H1 (cell line): Measurements from ENCODE around the gene CLBA1. TPM values are rescaled to one million over a fixed set of nuclear protein-coding genes. Genes with fewer than 3 reads are reported as not detected.

Experiments
- CTCF ChIA-PET: fragments of 300-600 bp; sonication (Branson Sonifier 250); formaldehyde crosslinking; loops from one replicate; lab custom pipeline; 2021; ENCODE audit not compliant: partially characterized antibody; lab: Charles Lee
- POLR2A ChIA-PET: fragments of 300-600 bp; sonication (Branson Sonifier 250); formaldehyde crosslinking; loops from one replicate; lab custom pipeline; 2021; ENCODE audit warnings: inconsistent platforms; ENCODE audit not compliant: partially characterized antibody; lab: Charles Lee
- DNase-seq, 2 experiments: peaks; one replicate each; pipeline versions ENCODE4 v3.0.0 to v3.0.0-alpha.2; 2010 to 2022; ENCODE audit warnings: low spot score in 2 of 2, low read depth in 1 of 2, mixed read lengths in 1 of 2
- FAIRE-seq: peaks from 2 replicates; lab custom pipeline; 2011; peaks lifted over from hg19 to GRCh38; lab: Jason Lieb, UNC
- H2AFZ ChIP-seq: 2 replicates; pipeline ENCODE4 v1.8.1; 2012; ENCODE audit warnings: low read length, inconsistent platforms
- H2AK5ac ChIP-seq: 2 replicates; pipeline ENCODE4 v1.6.1; 2013; ENCODE audit warnings: low read depth, low read length
- H2BK120ac ChIP-seq: replicated peaks from 2 replicates; pipeline ENCODE3; 2013; ENCODE audit warnings: low read depth, low read length, inconsistent platforms
- H2BK12ac ChIP-seq: 2 replicates; pipeline ENCODE4 v1.6.1; 2013; ENCODE audit warnings: low read depth, low read length
- H2BK15ac ChIP-seq: 2 replicates; pipeline ENCODE4 v1.6.1; 2013; ENCODE audit warnings: low read length
- H2BK20ac ChIP-seq: 2 replicates; pipeline ENCODE4 v1.6.1; 2013; ENCODE audit warnings: low read length
- H2BK5ac ChIP-seq: 2 replicates; pipeline ENCODE4 v1.6.1; 2013; ENCODE audit warnings: low read depth, low read length
- H3K14ac ChIP-seq: 2 replicates; pipeline ENCODE4 v1.6.1; 2013; ENCODE audit warnings: inconsistent platforms; ENCODE audit not compliant: insufficient read length
- H3K18ac ChIP-seq: 2 replicates; pipeline ENCODE4 v1.6.1; 2013; ENCODE audit warnings: low read length; ENCODE audit errors: extremely low read depth
- H3K23ac ChIP-seq: 2 replicates; pipeline ENCODE4 v1.6.1; 2013; ENCODE audit warnings: inconsistent platforms; ENCODE audit not compliant: insufficient read length
- H3K23me2 ChIP-seq: 2 replicates; pipeline ENCODE4 v1.6.1; 2013; ENCODE audit warnings: low read depth, low read length
- H3K27ac ChIP-seq: 2 replicates; pipeline ENCODE4 v1.6.1; 2011; ENCODE audit warnings: low read depth, low read length, inconsistent platforms
- H3K27me3 ChIP-seq, 4 experiments: replicated peaks in 1 of 4; 1 replicate in 1 of 4; 2 replicates in 3 of 4; pipeline versions ENCODE4 v1.6.1 to v1.8.1; 2011 to 2013; ENCODE audit warnings: low read length in 3 of 4, mild to moderate bottlenecking in 3 of 4, inconsistent platforms in 2 of 4, mixed read lengths in 2 of 4, moderate library complexity in 1 of 4; ENCODE audit not compliant: control insufficient read depth in 3 of 4, insufficient read depth in 3 of 4; ENCODE audit errors: extremely low read depth in 1 of 4
- H3K36me3 ChIP-seq, 4 experiments: 2 replicates each; pipeline versions ENCODE4 v1.6.1 to v1.8.1; 2011 to 2013; ENCODE audit warnings: mild to moderate bottlenecking in 4 of 4, low read length in 3 of 4, moderate library complexity in 2 of 4, control low read depth in 1 of 4, inconsistent platforms in 1 of 4; ENCODE audit not compliant: insufficient read depth in 4 of 4, control insufficient read depth in 2 of 4
- H3K4ac ChIP-seq: replicated peaks from 2 replicates; pipeline ENCODE3; 2013; ENCODE audit warnings: low read length, low read depth, mixed read lengths, inconsistent platforms; ENCODE audit not compliant: insufficient read length
- H3K4me1 ChIP-seq, 4 experiments: replicated peaks in 1 of 4; 1 replicate in 1 of 4; 2 replicates in 3 of 4; pipeline versions ENCODE4 v1.6.1 to v1.8.1; 2011 to 2013; ENCODE audit warnings: low read length in 3 of 4, inconsistent platforms in 2 of 4, mixed read lengths in 1 of 4; ENCODE audit not compliant: insufficient read depth in 4 of 4, control insufficient read depth in 3 of 4
- H3K4me2 ChIP-seq, 2 experiments: 2 replicates each; pipeline versions ENCODE4 v1.6.1 to v1.8.1; 2011 to 2013; ENCODE audit warnings: low read depth in 2 of 2, low read length in 2 of 2, control low read depth in 1 of 2, inconsistent platforms in 1 of 2, mild to moderate bottlenecking in 1 of 2; ENCODE audit not compliant: insufficient read depth in 1 of 2
- H3K4me3 ChIP-seq, 4 experiments: fragments of 200-600, 300-600 bp in 1 of 4; sonication (generic), shearing (Covaris generic), sonication (Bioruptor Twin) in 1 of 4; 2 replicates each; pipeline versions ENCODE4 v1.5.1 to v1.8.1; 2011 to 2016; ENCODE audit warnings: low read length in 4 of 4, low read depth in 3 of 4, control low read depth in 2 of 4, inconsistent platforms in 2 of 4, mild to moderate bottlenecking in 2 of 4, mixed read lengths in 1 of 4, moderate library complexity in 1 of 4; ENCODE audit not compliant: insufficient read depth in 2 of 4; ENCODE audit errors: extremely low read depth in 1 of 4
- H3K56ac ChIP-seq: replicated peaks from 2 replicates; pipeline ENCODE3; 2013; ENCODE audit warnings: low read depth, mild to moderate bottlenecking, mixed read lengths, low read length, inconsistent platforms; ENCODE audit not compliant: insufficient read length
- H3K79me1 ChIP-seq: 2 replicates; pipeline ENCODE4 v1.6.1; 2013; ENCODE audit warnings: low read depth, low read length, control low read depth
- H3K79me2 ChIP-seq, 2 experiments: 2 replicates each; pipeline versions ENCODE4 v1.6.1 to v1.8.1; 2012 to 2013; ENCODE audit warnings: low read length in 2 of 2, mild to moderate bottlenecking in 2 of 2, inconsistent platforms in 1 of 2; ENCODE audit not compliant: insufficient read depth in 2 of 2, control insufficient read depth in 1 of 2
- H3K9ac ChIP-seq, 4 experiments: replicated peaks in 1 of 4; 1 replicate in 1 of 4; 2 replicates in 3 of 4; pipeline versions ENCODE4 v1.6.1 to v1.8.1; 2011 to 2013; ENCODE audit warnings: low read depth in 3 of 4, low read length in 3 of 4, control low read depth in 2 of 4, mild to moderate bottlenecking in 2 of 4, moderate library complexity in 2 of 4, inconsistent platforms in 1 of 4; ENCODE audit errors: extremely low read depth in 1 of 4
- H3K9me3 ChIP-seq, 2 experiments: 2 replicates each; pipeline versions ENCODE4 v1.6.1 to v1.8.1; 2012 to 2013; ENCODE audit warnings: mild to moderate bottlenecking in 2 of 2, moderate library complexity in 2 of 2, control low read depth in 1 of 2, inconsistent platforms in 1 of 2, low read depth in 1 of 2, low read length in 1 of 2, mixed read lengths in 1 of 2; ENCODE audit not compliant: insufficient read depth in 2 of 2
- H4K20me1 ChIP-seq, 2 experiments: replicated peaks in 1 of 2; 2 replicates each; pipeline versions ENCODE3 to v1.8.1; 2011 to 2013; ENCODE audit warnings: inconsistent platforms in 2 of 2, low read length in 2 of 2, mild to moderate bottlenecking in 1 of 2; ENCODE audit not compliant: insufficient read depth in 2 of 2, control insufficient read depth in 1 of 2
- H4K5ac ChIP-seq: 2 replicates; pipeline ENCODE4 v1.6.1; 2013; ENCODE audit warnings: low read length, low read depth, mixed read lengths, inconsistent platforms; ENCODE audit not compliant: insufficient read length
- H4K8ac ChIP-seq: 2 replicates; pipeline ENCODE4 v1.8.0; 2013; ENCODE audit warnings: mild to moderate bottlenecking, moderate library complexity, low read length, inconsistent platforms; ENCODE audit not compliant: insufficient read depth; ENCODE audit errors: extremely low read depth
- H4K91ac ChIP-seq: replicated peaks from 2 replicates; pipeline ENCODE3; 2013; ENCODE audit warnings: low read length, mixed read lengths, inconsistent platforms; ENCODE audit not compliant: insufficient read length
- BRCA1 ChIP-seq: IDR thresholded peaks from 2 replicates; pipeline ENCODE4 v1.6.1; 2012; ENCODE audit warnings: low read depth, low read length, improper control_type of control experiment
- EZH2 ChIP-seq: fragments of 200-600 bp; sonication (generic); IDR thresholded peaks from 2 replicates; pipeline ENCODE4 v1.7.1; 2012; ENCODE audit warnings: low read depth, mild to moderate bottlenecking, moderate library complexity, low read length, inconsistent platforms; ENCODE audit not compliant: severe bottlenecking
- KDM1A ChIP-seq: fragments of 200-600, 300-600 bp; sonication (generic); IDR thresholded peaks from 2 replicates; pipeline ENCODE4 v1.7.1; 2016; ENCODE audit warnings: mild to moderate bottlenecking, low read length, borderline replicate concordance
- RNF2 ChIP-seq: fragments of 200-900, 300-1000 bp; sonication (generic); IDR thresholded peaks from 2 replicates; pipeline ENCODE4 v1.7.1; 2016; ENCODE audit warnings: borderline replicate concordance, low read depth, mild to moderate bottlenecking, antibody characterized with exemption, low read length; ENCODE audit not compliant: poor library complexity, severe bottlenecking; ENCODE audit errors: missing control alignments
- RXRA ChIP-seq: IDR thresholded peaks from 2 replicates; pipeline ENCODE4 v1.6.1; 2011; ENCODE audit warnings: low read depth, mild to moderate bottlenecking, low read length, moderate library complexity; ENCODE audit not compliant: insufficient read depth
- SP4 ChIP-seq: IDR thresholded peaks from 2 replicates; pipeline ENCODE4 v1.6.1; 2012; ENCODE audit warnings: low read length, inconsistent platforms
- WGBS, 2 experiments: shearing (Covaris generic) in 1 of 2; methylation state at CpG; one replicate each; pipeline versions ENCODE4 v1.1.6 to v1.1.7; 2013 to 2015; ENCODE audit warnings: low lambda C conversion rate in 2 of 2, mixed read lengths in 2 of 2, inconsistent platforms in 1 of 2, low coverage in 1 of 2, missing lambda C conversion rate in 1 of 2; ENCODE audit not compliant: insufficient replicate concordance in 2 of 2, insufficient coverage in 1 of 2, insufficient read length in 1 of 2; ENCODE audit errors: extremely low coverage in 1 of 2, missing lambda C conversion rate in 1 of 2; 5-methylcytosine and 5-hydroxymethylcytosine counted together
- polyA plus RNA-seq, 7 experiments: library from polyadenylated mRNA; depleted of rRNA in 3 of 7; stranded (reverse) in 5 of 7; unstranded in 2 of 7; fragments of >200 nt in 5 of 7; fragments of 200-250 nt in 2 of 7; gene quantifications; 1 replicate in 5 of 7; 2 replicates in 1 of 7; 4 replicates in 1 of 7; pipeline versions ENCODE4 v1.2.1 to v1.2.3, GENCODE V29; 2011 to 2013; ENCODE audit warnings: missing spikeins in 2 of 7, mixed read lengths in 2 of 7
- total RNA-seq: library from RNA; stranded (reverse); fragmentation: NEBNext Ultra II Directional; extraction: Animal tissue kit (Norgen Biotek cat#: 25700); gene quantifications from 2 replicates; pipeline ENCODE4 v1.2.1, GENCODE V29; 2021
- TF ChIP-seq, protein P1 (sequence below): IDR thresholded peaks from 2 replicates; pipeline ENCODE4 v1.6.1; 2012; ENCODE audit warnings: low read length, inconsistent platforms

CLBA1 gene
- total and polyA plus RNA-seq, 2 of the 8 experiments (the other 6 are each of a cell fraction or from before 2014, with no cell fraction given): 1.6 to 2.4 TPM

DNA sequence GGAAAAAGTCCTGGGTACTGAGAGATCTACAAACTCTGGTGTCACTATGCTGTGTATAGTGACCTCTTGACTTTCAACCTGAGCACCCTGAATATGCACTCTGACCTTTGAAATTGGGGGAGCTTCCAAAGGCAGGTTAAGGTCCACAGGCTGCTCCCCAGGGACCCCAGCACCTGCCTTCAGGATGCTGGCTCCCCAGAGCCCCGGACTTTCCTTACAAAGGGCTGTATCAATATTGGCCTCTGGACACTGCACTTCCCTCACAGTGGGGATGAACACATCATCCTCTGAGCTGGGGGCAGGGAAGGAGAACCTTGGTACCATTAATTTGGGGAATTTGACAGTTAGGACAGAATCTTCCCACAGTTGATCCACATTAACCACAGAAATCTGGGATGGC lies 46.6 kb upstream of the CLBA1 start:
- H2BK20ac ChIP-seq: no peak overlapping the region
- POLR2A ChIA-PET: no interaction called here
- DNase-seq (no peak), FAIRE-seq (no peak)
- no peaks in the 10 kb centered on the region for H3K79me2 ChIP-seq
- WGBS, 2 experiments: 69% methylated on average over 1 of the region's 1 CpG; no CpG with 5 or more reads in 1 of the 2 experiments
- no peak overlapping the region for H2BK5ac ChIP-seq
- no peak overlapping the region for H3K27ac ChIP-seq
- TF ChIP-seq BRCA1 (no peak), KDM1A (no peak), RNF2 (no peak), EZH2 (no peak), SP4 (no peak), RXRA (no peak)
- TF ChIP-seq, protein P1, sequence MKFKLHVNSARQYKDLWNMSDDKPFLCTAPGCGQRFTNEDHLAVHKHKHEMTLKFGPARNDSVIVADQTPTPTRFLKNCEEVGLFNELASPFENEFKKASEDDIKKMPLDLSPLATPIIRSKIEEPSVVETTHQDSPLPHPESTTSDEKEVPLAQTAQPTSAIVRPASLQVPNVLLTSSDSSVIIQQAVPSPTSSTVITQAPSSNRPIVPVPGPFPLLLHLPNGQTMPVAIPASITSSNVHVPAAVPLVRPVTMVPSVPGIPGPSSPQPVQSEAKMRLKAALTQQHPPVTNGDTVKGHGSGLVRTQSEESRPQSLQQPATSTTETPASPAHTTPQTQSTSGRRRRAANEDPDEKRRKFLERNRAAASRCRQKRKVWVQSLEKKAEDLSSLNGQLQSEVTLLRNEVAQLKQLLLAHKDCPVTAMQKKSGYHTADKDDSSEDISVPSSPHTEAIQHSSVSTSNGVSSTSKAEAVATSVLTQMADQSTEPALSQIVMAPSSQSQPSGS: no peak
- no peak overlapping the region for H3K4ac ChIP-seq
- peaks cover 5 to 57% (median 28%) of the 10 kb centered on the region in 4 experiments for H3K27me3 ChIP-seq
- H4K91ac ChIP-seq: no peak overlapping the region
- no peak overlapping the region for H2BK15ac ChIP-seq
- peaks cover 2% of the 10 kb centered on the region; the same call in 1 of the 2 replicates for H3K23me2 ChIP-seq
- H3K4me1 ChIP-seq: no peaks in the 10 kb centered on the region
- CTCF ChIA-PET: interaction anchor here (0.6 to 3.3 kb wide), 7 partner anchors 10 to 160 kb away, joined by 3 to 11 read pairs (median 5); no protein-coding TSS in a partner anchor
- no peak overlapping the region for H3K18ac ChIP-seq
- no peak overlapping the region for H2BK12ac ChIP-seq
- no peak overlapping the region for H2AFZ ChIP-seq
- no peaks in the 10 kb centered on the region for H4K20me1 ChIP-seq
- no peaks in the 10 kb centered on the region for H3K36me3 ChIP-seq
- no peak overlapping the region for H3K23ac ChIP-seq
- no peak overlapping the region for H2BK120ac ChIP-seq
- H3K4me3 ChIP-seq: no peak overlapping the region
- no peaks in the 10 kb centered on the region for H3K79me1 ChIP-seq
- peaks cover 0 to 20% of the 10 kb centered on the region in 2 experiments; a peak in 1 of 4 replicates for H3K9me3 ChIP-seq
- H4K8ac ChIP-seq: no peak overlapping the region
- H3K4me2 ChIP-seq: no peak overlapping the region
- no peak overlapping the region for H3K9ac ChIP-seq
- no peak overlapping the region for H2AK5ac ChIP-seq
- no peak overlapping the region for H3K56ac ChIP-seq
- no peak overlapping the region for H3K14ac ChIP-seq
- H4K5ac ChIP-seq: no peak overlapping the region
